NCI-H2196 (cell line): ENCODE measurements around the gene IFT27.
"Not testable (repeated sequence)": the region's sequence is repeated elsewhere in the genome, so short reads cannot be mapped to it uniquely, and the experiment has no call there.

Source experiments
- DNase-seq: peaks from one replicate; lab custom pipeline; 2025; ENCODE audit not compliant: unreplicated experiment; lab: John Stamatoyannopoulos, UW

The IFT27 gene

DNA sequence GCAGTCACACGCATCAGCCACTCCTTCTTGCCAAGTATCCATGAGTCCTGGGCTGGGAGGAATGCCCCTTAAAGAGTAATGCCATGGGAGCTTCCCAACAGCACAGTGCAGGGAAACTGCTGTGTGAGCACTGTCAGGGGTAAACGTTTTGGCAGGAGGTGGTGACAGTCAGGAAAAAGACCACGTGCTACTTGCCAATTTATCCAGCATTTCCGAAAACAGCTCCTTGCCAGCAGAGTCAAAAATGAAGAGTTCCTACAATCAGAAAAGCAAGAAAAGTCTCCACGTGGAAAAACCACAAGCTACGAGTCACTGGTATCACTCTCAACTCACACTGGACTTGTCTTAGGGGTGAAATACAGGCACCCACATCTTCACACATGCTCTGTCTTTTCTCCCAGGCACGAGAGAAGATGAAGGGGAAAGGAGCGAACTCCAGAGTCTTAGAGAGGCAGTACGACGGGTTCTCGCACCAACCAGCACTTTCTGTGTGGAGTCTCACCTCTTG lies 9.9 kb downstream of the IFT27 start:
- no peak for DNase-seq

DNA sequence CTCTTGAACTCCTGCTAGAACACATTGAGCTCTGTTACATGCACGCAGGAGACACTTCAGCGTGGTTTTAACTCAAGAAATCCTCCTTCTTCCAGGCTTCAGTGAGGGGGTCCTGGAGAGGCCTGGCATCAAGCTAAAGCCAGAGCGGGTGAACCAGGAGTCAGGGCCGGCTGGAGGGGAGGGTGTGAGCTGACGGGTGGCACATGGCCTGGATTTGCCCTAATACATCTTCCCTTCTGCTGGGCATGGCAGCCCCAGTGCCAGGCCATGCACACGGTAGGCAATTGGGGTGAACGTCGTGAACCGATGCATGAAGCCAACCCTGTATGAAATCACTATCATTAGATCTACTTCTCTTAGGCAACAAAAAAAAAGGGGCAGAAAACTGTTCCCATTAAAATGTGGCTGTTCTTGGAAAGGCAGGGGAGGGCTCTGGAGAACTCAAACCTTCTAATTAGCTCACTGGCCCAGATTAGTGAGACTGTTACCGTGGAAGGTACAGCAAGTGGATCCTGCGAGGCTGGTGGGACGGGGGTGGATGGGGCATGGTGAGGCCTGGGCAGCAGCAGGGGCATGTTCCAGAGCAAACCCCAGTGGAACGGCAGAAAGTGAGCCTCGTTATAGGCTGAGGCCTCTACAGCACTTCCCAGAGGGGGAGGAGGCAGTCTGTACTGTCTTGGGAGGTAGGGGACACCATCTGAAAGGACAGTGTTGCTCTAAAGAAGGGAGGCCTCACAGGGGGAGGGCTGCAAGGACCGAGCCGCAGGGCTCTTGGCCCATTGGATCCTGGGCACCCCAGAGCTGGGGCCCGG lies 10.6 kb downstream of the IFT27 start:
- DNase-seq: no peak

DNA sequence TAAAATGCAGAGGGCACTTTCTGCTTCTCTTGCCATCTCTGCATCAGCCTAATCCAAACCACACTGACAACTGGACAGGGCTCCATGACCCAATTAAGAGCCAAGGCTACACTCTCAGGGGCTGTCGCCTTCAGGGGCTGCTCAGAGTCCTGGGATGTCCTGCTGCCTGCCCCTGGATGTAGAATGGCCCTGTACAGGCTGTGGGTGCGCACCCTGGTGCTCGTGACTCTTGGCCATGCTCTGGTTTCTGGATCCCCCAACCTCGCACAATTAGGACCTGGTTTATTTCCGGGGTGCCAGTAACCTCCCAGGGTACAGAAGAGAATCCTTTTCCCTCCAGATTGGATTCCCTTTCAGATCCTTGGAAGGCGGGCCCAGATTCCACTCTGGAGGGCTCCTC lies 11.3 kb downstream of the IFT27 start:
- no peak for DNase-seq

DNA sequence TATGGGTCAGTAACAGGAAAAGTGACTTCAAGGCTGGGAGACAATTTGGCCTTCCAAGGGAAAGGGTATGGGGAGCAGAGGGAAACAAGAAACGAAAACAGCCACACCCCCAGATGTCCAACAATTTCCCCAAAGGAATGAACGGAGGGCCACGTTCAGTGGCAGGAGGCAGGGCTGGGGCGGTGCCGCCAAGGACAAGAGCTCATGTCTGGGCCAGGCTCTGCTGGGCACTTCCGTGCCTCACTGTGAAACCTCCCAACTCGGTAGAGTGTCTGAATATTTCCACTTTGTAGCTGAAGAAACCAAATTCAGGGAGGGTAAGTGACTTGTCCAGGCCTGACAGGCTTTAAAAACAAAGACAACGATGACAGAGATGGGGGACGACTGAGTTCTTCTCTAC lies 11.9 kb downstream of the IFT27 start:
- DNase-seq: no peak

DNA sequence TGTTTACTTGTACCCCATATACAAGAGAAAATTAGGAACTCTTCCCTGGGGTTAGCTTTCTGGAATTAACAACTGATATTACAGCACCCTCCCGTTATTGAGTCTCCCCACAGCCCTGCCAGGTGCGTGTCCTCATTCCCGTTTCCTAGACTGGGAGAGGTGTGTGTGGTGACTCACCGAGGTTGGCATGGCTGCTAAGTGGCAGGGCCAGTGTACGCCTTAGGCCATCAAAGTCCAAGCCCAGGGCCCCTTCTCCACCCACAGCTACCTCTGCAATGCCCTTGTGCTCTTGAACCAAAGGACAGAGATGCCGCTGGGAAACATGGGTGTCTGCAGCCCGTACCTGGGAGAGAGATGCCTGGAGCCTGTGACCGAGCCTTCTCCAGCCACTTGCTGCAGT lies 12.3 kb downstream of the IFT27 start:
- DNase-seq: no peak

DNA sequence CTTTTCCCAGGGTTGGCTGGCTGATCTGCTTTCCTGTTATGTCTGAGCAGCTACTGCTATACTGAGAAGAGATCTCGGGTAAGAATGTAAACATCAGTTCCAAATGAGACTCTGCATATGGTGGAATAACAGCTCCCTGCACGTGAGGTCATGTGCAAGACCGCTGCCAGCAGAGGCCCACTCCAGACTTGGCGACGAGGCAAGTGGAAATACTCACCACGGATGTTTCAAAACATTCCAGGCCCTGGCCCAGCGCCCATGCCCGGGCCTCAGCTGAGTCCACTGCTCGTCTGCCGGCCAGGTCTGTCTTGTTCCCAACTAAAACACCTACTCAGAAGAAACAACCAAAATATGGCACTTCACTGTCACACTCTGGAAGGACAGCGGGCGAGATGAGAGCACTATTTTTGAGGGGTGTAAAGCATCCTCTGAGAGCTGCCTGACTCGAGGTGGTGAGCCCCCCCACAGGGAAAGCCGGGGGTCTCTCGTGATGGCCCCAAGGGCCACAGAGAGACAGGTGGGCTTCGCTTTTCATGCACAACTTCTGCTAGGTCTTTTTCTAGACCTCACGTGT lies 13.1 kb downstream of the IFT27 start:
- no peak for DNase-seq

DNA sequence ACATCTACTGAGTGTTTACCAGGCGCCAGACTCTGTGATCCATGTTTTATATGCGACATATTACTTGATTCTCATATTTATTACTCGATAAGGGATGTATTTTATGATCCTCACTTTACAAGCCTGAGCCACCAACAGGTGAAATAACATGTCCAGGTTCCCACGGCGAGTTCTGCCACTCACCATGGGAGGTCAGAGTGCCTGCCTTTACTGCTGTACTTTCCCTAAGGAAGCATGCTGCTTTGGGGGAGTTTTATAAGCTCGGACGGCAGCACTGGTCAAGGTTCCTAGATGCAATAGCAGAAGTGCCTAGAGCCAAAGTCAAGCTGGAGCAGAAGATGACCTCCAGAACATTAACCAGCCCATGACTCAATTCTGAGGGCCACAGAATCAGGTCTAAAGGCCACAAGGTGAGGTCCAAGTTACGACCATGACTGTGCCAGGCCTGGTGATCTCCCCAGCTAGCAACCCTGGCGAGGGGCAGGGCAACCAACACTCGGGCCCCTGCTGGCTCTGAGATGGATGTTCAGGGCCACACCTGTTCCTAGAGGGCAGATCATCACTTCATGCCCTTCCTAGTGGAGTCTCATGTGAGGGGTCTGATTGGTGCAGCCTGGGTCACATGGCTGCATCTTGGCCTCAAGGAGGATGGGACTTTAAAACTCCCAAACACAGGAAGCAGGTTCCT lies 14.2 kb downstream of the IFT27 start:
- DNase-seq: no peak

DNA sequence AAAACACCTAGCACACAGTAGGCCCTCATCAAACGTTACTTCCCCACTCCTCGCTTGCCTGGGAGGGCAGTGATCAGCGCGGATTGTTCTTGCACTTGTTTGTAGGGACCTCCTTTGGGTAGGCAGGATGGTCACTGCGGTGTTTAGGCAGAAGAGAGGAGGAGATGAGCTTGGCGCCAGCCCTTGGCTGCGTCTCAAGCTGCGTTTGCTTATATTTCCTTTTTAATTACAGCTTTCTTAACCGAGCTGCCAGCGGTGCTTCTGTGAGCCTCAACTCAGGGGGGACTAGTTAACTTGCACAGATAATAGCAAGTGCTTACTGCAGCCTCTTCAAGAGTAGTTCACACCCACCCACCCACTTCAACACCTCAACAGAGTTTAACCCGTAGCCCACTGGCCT lies 15.1 kb downstream of the IFT27 start:
- DNase-seq: no peak

DNA sequence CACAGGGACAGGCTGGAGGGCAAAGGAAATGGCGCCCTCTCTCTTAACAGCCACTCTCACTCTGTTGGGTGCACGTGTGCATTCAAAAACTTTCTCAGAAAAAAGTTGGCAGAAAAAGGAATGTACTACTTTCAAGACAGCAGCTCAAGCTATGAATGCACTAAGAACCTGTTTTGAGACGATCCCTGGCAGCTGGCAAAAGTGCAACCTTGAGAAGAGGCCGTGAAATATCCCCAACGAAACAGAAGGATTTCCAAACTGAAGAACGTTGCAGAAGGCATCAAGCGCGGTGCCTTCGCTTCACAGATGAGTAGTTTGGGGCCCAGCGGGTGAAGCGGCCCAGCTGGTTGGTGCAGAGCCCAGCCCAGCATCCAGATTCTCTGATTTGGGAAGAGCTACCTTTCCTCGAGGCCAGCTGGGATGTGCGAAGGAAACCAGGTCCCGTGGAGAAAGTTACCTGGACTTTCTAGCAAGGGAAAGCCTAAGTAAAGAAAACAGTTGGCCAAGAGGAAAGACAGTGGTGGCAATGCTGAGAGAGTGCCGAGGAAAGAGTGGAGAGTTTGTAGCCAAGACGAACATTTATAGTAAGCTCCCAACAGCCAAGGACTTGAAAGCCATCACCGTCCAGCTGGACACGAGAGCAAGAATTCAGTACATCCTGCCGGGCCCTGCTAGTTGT lies 16.3 kb downstream of the IFT27 start:
- DNase-seq: no peak

DNA sequence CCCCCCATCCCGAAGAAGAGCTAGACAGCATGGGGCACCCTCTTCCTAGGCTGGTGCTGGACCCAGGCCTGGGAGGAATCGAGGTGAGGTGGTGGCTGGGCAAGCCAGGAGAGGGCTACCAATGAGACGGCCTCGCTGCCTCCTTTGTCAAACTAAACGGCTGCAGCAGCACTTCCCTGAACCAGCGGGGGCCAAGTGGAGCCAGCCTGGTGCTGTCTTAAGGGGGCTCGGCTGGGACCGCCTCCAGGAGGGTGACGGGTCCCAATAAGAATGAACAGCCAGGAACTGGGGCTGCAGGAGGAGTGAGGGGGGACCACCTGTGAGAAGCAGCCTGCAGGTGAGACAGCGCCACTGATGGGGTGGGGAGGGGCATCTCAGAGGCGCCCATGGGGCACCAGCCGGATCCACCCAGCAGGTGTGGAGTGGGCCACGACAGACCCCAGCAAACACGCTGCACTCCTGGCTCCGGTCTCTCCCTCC lies 17.1 kb downstream of the IFT27 start:
- no peak for DNase-seq

DNA sequence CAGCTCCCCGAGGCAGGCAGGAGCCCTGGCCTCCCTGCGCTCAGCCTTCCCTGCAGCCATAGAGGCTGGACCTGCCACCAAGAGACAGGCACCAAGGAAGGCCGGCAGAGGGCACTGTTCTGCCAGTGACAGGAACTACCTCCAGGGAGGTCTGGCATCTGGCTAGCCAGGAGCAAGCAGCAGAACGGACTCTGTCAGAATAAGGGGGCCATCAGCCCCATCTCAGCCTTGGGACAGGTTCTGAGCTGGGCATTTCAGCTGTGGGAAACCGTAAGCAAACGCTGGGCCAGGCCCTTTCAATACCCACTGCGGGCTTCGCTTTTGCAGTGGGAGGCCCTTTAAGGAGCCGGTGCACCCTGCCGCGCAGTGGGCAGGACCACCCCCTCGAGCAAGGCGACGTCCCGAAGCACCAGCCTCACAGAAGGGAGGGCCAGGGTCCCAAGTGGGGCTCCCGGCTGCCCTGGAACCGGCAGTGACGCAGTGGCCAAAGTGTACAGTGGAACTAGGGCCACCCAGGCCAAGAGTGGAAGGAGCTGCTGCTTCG lies 18.2 kb downstream of the IFT27 start:
- DNase-seq: peak; percentile 44

DNA sequence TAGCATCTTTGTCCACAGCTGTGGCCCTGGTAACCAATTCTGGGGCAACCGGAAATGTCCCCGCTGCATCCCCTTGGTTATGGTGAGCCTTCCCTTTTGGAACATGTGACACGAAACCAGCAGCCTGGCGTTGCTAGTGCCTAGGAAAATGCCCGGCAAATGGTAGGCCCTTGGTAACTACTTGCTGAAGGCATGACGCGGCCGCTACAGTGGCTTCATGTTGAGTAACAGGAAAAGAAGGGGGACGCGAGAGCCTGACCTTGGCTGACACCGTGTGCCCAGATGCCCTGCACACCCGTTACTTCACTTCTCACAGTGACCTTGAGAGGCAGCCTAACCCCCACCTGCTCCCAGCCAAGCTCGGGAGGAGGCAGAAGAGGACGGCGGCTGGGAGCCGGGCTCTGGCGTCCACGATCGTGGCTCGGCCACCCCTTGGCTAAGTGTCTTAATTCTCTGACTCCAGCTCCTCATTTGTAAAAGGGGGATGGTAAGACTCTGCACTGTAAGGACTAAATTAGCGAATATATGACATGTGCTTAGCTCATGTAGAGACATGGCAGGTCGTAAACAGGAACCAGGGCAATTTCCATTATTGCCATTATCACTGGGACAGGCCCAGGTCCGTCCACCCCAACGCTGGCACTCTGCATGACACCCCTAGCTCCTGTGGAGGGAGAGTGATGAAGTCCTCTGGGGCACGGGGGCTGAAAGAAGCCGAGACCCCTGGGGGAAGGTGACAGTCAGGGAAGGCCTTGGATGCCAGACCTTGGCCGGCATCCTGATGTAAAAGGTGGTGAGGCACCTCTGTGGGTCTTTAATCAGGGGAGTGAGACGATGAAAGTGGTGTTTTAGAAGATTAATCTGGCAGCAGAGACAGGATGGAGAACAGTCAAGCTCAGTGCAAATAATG lies 18.9 kb downstream of the IFT27 start:
- no peak for DNase-seq

DNA sequence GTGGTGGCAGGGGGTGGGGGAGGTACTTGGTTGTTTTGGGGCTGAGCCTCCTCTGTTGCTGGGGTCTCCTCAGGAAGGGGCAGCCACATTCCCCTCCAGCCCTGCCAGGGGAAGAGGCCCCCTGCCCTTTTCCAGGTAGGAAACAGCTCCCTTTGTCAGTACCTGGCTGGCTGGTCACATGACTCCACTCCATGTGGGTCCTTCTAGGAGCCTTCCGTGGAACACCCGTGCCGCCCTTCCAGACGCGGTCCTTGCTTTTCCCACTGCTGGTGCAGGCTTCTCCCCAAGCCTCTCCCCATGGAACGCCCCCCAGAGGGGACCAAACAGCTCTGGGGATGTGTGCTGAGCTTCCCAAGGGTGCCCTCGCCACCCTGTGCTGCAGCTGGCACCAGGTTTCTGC lies 19.9 kb downstream of the IFT27 start:
- no peak for DNase-seq

DNA sequence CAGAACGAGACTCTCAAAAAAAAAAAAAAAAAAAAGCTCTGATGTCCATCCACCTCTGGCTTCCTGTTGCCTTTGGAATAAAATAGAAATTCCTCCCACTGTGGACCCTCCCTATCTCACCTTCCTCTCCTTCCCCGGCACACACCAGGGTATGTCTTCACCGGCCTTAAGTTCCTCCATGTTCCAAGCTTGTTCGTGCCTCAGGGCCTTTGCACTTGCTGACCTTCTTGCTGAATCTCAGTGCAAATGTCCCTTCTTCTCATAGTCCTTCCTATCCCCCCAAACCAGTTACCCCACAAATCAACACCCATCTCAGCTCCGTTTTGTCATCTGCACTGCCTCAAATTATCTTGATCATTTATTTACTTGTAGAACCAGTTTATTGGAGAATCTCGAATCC lies 20.6 kb downstream of the IFT27 start:
- DNase-seq: no peak

DNA sequence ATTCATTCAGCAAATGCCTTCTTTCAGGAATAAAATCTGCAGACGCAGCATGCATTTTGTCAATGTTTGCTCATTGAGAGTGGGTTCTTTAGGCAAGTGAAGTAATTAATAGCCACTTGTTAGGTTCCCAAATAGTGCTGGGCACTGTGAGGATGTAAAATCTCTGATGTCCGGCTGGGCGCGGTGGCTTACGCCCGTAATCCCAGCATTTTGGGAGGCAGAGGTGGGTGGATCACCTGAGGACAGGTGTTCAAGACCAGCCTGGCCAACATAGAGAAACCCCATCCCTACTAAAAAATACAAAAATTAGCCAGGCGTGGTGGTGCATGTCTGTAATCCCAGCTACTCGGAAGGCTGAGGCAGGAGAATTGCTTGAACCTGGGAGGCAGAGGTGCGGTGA lies 21.0 kb downstream of the IFT27 start:
- DNase-seq: not testable (repeated sequence)

DNA sequence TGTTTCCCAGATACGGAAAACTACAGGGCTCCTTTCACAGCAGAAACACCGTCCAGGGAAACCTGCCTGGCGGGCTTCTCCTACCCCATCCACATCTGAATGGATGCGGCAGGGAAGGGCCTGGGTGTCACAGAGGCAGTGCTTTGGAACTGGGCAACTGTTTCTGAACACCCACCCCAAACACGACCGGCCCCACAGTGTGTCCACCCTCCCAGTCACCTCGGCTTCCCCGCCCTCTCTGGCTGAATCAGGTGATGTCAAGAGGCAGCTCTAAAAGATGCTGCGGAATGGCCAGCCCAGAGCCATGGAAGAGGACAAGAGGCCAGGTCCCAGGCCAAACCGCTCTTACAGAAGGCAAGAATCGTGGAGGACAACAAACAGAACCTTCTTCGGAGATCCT lies 22.0 kb downstream of the IFT27 start:
- no peak for DNase-seq

DNA sequence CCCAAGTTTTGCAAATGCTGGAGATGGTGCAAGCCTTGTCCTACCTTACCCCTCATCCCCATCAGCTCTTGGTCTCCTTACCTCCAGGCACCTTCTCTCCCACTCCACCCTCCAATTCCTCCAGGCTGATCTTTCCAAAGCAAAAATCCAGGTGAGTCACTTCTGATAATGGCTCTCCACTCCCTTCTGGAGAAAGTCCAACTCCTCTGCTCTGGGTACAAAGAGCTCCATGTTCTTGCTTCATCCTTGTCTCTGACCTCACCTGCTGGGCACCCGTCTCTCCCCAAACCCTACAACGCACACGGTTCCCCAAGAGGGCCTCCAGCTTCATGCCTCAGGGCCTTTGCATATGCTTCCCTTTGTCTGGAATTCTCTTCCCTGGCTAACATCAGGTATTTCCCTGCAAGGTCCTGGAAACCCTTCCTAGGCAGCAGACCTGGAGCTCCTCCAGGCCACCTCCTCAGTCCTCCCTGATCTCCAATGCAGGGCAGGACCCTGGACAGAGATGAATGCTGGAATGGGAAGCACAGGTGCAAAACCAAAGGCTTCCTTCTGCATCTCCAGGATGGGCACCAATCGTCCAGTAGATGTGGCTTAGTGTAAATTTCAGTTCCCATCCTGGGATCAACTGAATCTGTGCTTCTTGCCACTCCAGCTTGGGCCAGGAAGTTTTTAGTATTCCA lies 22.7 kb downstream of the IFT27 start:
- no peak for DNase-seq

DNA sequence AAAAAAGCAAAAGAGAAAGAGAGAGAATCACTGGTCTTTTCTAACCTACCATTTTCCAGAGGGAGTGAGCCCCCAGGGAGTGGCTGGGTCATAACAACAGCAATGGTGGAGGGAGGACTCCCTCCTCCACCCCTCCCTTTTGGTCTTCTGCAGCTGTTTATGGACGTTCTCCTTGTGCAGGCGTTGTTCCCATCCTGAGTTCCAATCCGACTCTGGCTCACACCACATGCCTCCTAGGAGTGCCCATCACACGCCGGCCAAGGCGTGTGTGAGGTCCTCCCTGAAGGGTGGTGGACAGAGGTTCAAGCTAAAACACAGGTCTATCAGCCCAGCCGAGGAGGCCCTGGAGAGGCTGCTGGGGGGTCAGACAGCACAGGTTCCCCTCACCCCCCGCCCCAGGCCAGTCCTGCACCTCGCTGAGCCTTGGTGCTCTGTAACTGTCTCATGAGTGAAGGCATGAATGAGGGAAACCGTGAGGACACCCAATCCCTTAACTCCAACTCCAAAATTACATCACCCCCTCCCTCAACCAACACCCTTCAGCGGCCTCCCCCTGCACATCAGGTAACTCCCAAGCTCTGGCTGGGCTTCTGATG lies 29.4 kb downstream of the IFT27 start:
- no peak for DNase-seq

DNA sequence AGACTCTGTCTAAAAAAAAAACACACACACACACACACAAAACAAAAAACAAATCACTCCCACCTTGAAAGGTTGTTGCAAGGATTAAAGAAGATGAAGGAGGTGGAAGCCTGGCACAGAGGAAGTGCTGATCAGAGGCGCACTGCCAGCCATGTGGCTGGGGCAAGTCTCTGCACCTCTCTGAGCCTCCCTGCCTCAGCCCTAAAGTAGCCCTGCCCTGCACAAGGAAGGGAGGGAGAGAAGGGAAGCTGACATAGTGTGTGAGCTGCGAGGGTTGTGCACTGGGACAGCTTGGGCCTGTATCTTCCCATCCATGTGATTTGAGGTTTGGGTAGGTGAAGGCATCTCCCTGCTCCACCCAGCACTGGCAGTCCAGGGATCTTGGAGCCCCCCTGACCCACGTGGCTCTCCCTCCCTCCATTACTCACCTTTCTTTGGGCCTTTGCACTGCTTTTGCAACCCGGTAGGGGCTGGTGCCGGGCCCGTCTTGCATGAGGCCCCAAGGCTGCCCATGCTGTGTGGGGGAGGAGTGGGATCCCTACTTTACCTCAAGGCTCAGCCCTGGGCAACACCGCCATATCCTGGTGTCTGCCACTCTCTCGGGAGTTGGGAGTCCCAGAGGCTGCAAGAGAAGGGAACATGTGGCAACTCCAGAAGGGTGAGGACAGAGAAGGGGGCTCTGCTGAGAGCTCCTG lies 30.5 kb downstream of the IFT27 start:
- DNase-seq: no peak
